Measurements from ENCODE around the gene CNGA2.
A peak's percentile ranks its signal among the peaks of the same experiment; 100 is the strongest.
"Not testable (repeated sequence)": the region's sequence is repeated elsewhere in the genome, so short reads cannot be mapped to it uniquely, and the experiment has no call there.

Gene CNGA2

DNA sequence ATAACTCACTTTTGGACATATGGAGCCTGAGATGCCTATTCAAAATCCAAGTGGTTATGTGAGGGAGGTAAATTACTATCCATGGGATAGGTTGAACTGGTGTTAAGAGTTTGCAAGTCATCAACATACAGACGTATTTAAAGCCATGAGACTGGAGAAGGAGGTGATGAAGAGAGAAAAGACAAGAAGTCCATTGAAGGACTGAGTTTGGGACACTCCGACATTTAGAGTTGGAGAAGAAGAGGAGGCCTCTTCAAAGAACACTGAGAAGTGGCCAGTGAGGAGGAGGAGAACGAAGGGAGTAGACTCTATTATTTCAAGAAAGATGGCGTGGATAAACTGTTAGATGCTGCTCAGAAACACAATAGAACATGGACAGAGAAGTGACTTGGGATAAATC lies at the start of gene CNGA2:
Gene CNGA2 (plus strand): TSS at position 301 of the 400 bp plus-strand sequence. CDS start 3,738 bp downstream, outside the sequence.
- H3K27me3 ChIP-seq (ENCODE audit: low read depth, low read length): no peaks in the 10 kb centered on the region
- H3K36me3 ChIP-seq (ENCODE audit: control insufficient read depth in 1 of 2, insufficient read depth in 2 of 2, low read length in 2 of 2): no peaks in the 10 kb centered on the region
- H3K4me3 ChIP-seq (ENCODE audit: low read depth in 1 of 2, low read length in 2 of 2): no peak within 1 kb of the TSS
- no peak within 1 kb of the TSS for H3K27ac ChIP-seq (ENCODE audit: low read length)
- no peaks in the 10 kb centered on the region for H3K9me3 ChIP-seq (ENCODE audit: control insufficient read depth in 1 of 2, low read length in 2 of 2)
- no peaks in the 10 kb centered on the region for H3K4me1 ChIP-seq (ENCODE audit: control insufficient read depth in 1 of 2, insufficient read depth in 2 of 2, low read length in 2 of 2)

DNA sequence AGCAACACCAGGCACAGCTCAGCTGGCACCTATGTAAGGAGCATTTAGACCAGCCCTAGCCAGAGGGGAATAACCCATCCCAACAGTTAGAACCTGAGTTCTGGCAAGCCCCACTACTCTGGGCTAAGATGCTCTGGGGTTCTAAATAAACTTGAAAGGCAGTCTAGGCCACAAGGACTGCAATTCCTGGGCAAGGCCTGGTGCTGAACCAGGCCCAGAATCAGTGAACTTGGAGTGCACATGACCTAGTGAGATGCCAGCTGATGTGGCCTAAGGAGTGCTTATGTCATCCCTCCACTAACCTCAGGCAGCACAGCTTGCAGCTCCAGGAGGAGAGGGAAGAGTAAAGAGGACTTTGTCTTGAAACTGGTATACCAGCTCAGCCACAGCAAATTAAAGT lies 46.9 kb upstream of the CNGA2 start:
- Histone ChIP-seq H3K27ac (ENCODE audit: low read length) (no peak overlapping the region), H3K36me3 (ENCODE audit: control insufficient read depth in 1 of 2, insufficient read depth in 2 of 2, low read length in 2 of 2) (no peaks in the 10 kb centered on the region), H3K4me3 (ENCODE audit: low read depth in 1 of 2, low read length in 2 of 2) (no peak overlapping the region), H3K27me3 (ENCODE audit: low read depth, low read length) (no peaks in the 10 kb centered on the region), H3K9me3 (ENCODE audit: control insufficient read depth in 1 of 2, low read length in 2 of 2) (no peaks in the 10 kb centered on the region), H3K4me1 (ENCODE audit: control insufficient read depth in 1 of 2, insufficient read depth in 2 of 2, low read length in 2 of 2) (no peaks in the 10 kb centered on the region)

DNA sequence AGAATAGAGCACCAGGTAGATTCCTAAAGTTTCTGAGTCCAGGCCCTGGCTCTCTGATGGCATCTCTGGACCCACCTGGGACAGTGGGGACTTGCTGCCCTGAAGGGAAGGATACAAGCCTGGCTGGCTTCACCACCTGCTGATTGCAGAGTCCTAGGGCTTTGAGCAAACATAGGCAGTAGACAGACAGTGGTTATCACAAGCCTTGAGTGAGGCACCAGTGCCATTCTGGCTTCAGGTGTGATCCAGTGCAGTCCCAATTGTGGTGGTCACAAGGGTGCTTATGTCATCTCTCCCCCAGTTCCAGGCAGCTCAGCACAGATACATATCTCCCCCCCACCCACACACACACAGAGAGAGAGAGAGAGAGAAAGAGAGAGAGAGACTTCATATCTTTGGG lies 45.9 kb upstream of the CNGA2 start:
- Histone ChIP-seq H3K4me3 (ENCODE audit: low read depth in 1 of 2, low read length in 2 of 2) (no peak overlapping the region), H3K9me3 (ENCODE audit: control insufficient read depth in 1 of 2, low read length in 2 of 2) (no peaks in the 10 kb centered on the region), H3K36me3 (ENCODE audit: control insufficient read depth in 1 of 2, insufficient read depth in 2 of 2, low read length in 2 of 2) (no peaks in the 10 kb centered on the region), H3K4me1 (ENCODE audit: control insufficient read depth in 1 of 2, insufficient read depth in 2 of 2, low read length in 2 of 2) (no peaks in the 10 kb centered on the region), H3K27me3 (ENCODE audit: low read depth, low read length) (no peaks in the 10 kb centered on the region), H3K27ac (ENCODE audit: low read length) (no peak overlapping the region)

DNA sequence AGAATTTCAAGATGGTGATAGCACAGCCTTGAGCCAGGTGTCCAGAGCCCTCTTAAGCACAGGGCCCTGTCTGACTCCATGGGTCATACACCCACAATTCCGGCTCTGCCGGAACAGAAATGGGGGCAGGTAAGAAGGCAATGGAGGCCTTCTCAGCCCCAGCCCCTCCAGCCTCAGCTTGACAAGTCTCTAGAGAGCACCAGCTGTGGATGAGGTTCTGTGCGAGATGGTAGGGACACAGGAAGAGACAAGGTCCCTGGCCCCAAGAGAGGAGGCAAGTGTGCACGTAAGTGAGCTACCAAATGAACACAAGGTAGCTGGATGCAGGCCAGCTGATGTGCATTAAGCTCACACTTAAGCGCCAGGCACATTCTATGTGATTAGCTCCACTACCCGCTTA lies 41.7 kb upstream of the CNGA2 start:
- H3K4me1 ChIP-seq (ENCODE audit: control insufficient read depth in 1 of 2, insufficient read depth in 2 of 2, low read length in 2 of 2): no peaks in the 10 kb centered on the region
- no peaks in the 10 kb centered on the region for H3K9me3 ChIP-seq (ENCODE audit: control insufficient read depth in 1 of 2, low read length in 2 of 2)
- H3K27me3 ChIP-seq (ENCODE audit: low read depth, low read length): no peaks in the 10 kb centered on the region
- no peak overlapping the region for H3K27ac ChIP-seq (ENCODE audit: low read length)
- H3K36me3 ChIP-seq (ENCODE audit: control insufficient read depth in 1 of 2, insufficient read depth in 2 of 2, low read length in 2 of 2): no peaks in the 10 kb centered on the region
- H3K4me3 ChIP-seq (ENCODE audit: low read depth in 1 of 2, low read length in 2 of 2): no peak overlapping the region

DNA sequence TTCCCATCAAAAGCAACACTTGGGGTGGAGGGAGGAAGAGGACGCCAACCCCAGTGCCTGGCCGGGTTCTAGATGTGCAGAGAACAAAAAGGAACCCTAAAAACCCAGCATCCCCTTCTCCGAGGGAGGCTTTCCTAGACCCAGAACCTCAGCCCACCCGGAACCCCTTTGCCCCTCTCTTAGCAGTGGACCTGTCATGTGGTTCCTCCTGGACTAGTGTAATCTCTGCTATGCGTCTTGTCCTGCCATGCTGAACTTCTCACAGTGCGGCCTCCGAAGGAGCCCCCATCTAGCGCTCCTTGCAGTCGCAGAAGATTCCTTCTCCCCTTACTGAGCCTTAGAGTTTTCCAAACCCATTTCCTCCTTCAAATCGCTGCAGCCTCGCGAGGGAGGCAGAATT lies 40.4 kb upstream of the CNGA2 start:
- no peaks in the 10 kb centered on the region for H3K4me1 ChIP-seq (ENCODE audit: control insufficient read depth in 1 of 2, insufficient read depth in 2 of 2, low read length in 2 of 2)
- no peaks in the 10 kb centered on the region for H3K36me3 ChIP-seq (ENCODE audit: control insufficient read depth in 1 of 2, insufficient read depth in 2 of 2, low read length in 2 of 2)
- H3K27me3 ChIP-seq (ENCODE audit: low read depth, low read length): no peaks in the 10 kb centered on the region
- H3K4me3 ChIP-seq (ENCODE audit: low read depth in 1 of 2, low read length in 2 of 2): no peak overlapping the region
- no peak overlapping the region for H3K27ac ChIP-seq (ENCODE audit: low read length)
- H3K9me3 ChIP-seq (ENCODE audit: control insufficient read depth in 1 of 2, low read length in 2 of 2): no peaks in the 10 kb centered on the region

DNA sequence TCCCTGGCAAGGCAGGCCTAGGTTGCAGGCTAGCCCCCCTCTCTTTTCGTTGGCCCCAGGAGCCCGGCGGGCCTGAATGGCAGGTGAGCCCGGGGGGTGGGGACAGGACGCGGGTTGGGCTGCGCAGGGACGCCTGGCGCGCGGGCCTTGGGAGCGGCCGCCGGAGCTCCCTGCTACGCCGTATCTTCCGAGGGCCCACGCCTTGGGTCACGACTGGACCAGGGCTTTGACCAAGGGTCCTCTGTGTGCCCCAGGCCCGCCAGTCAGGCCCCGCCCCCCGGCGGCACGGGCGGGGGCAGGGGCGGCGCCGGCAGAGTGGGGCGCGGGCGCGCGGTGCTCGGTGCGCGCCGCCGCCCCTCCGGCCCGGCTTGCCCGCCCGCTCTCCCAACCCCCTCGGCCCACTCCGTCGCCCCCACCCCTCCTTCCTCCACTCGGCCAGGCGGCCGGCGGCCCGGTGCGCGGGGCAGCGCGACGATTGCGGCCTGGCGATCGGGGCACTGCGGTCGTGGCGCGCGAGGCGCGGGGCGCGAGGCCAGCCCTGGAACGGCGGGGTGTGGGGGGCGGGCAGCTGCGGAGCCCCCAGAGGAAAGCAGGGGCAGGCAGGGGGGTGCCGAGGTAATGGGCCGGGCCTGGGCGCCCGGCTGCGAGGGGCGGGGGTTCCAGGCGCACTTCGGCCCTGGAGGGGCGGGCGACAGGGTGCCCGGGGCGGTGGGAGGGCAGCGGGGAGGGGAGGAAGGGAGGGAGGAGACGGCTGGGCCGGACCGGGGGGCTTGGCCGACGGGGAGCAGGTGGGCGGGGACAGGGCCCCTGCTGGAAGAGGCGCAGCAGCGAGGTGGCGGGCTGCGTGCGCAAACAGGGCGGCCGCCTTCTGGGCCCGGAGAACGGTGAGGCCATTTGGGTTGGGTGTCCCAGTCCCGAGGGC lies 39.6 kb upstream of the CNGA2 start, which contains the start of gene PRRG3:
Gene PRRG3 (plus strand): TSS at position 798 of the 922 bp plus-strand sequence. CDS start 3,357 bp downstream, outside the sequence.
- Histone ChIP-seq H3K27ac (ENCODE audit: low read length) (no peak within 1 kb of the TSS), H3K9me3 (ENCODE audit: control insufficient read depth in 1 of 2, low read length in 2 of 2) (no peaks in the 10 kb centered on the region)

DNA sequence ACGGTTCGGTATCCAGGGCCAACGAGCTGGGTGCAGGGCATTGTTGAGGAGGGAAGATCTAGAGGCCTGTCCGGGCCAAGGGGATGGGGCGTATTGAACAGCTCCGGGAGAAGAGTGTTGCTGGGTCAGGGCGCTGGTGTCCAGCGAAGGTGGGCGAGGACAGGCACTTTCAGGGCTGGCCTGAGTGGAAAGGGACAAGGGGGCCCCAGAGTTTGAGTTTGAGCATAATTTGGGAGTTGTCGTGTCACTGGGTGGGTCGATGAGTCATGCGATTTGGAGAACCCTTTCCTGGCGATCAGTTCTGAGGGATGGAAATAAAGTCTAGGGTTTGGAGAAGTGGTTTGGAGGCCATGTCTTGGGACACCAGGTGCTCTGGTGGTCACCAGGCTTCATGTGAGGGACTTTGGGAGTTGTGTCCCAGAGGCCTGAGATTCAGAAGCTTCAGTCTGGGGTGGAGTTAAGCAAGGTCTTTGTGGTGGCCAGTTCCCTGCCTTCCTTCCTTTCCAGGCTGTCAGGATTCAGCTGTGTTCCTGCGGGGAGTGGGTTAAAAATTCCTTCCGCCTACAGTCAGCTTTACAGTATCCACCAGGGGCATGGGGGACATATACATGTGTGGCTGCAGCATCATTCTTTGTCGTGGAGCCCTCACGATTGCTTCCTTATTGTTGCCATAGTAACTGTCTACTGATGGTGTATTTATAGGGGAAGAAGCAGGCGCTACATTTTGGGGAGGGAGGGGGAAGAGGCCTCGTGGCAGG lies 38.8 kb upstream of the CNGA2 start:
- H3K4me1 ChIP-seq (ENCODE audit: control insufficient read depth in 1 of 2, insufficient read depth in 2 of 2, low read length in 2 of 2): no peaks in the 10 kb centered on the region
- no peaks in the 10 kb centered on the region for H3K9me3 ChIP-seq (ENCODE audit: control insufficient read depth in 1 of 2, low read length in 2 of 2)
- H3K27me3 ChIP-seq (ENCODE audit: low read depth, low read length): no peaks in the 10 kb centered on the region
- H3K4me3 ChIP-seq (ENCODE audit: low read depth in 1 of 2, low read length in 2 of 2): peak overlapping the region in 1 of 2 donors; percentile 9
- H3K27ac ChIP-seq (ENCODE audit: low read length): no peak overlapping the region
- no peaks in the 10 kb centered on the region for H3K36me3 ChIP-seq (ENCODE audit: control insufficient read depth in 1 of 2, insufficient read depth in 2 of 2, low read length in 2 of 2)

More for the DNA sequence above, 39.6 kb upstream of the CNGA2 start, which contains the start of gene PRRG3:
- H3K27me3 ChIP-seq (ENCODE audit: low read depth, low read length): no peaks in the 10 kb centered on the region
- peak within 1 kb of the TSS in 1 of 2 donors; percentile 9 for H3K4me3 ChIP-seq (ENCODE audit: low read depth in 1 of 2, low read length in 2 of 2)
- H3K36me3 ChIP-seq (ENCODE audit: control insufficient read depth in 1 of 2, insufficient read depth in 2 of 2, low read length in 2 of 2): no peaks in the 10 kb centered on the region
- no peaks in the 10 kb centered on the region for H3K4me1 ChIP-seq (ENCODE audit: control insufficient read depth in 1 of 2, insufficient read depth in 2 of 2, low read length in 2 of 2)

DNA sequence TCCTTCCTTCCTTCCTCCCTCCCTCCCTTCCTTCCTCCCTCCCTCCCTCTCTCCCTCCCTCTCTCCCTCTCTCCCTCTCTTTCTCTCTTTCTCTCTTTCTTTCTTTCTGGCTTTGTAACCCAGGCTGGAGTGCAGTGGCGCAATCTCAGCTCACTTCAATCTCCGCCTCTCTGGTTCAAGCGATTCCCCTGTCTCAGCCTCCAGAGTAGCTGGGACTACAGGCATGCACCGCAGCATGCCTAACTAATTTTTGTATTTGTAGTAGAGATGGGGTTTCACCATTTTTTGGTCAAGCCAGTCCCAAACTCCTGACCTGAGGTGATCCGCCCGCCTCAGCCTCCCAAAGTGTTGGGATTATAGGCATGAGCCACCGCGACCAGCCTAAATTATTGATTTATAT lies 37.5 kb upstream of the CNGA2 start:
- not testable (repeated sequence) for H3K27me3 ChIP-seq (ENCODE audit: low read depth, low read length); H3K4me1 ChIP-seq (ENCODE audit: control insufficient read depth in 1 of 2, insufficient read depth in 2 of 2, low read length in 2 of 2); H3K36me3 ChIP-seq (ENCODE audit: control insufficient read depth in 1 of 2, insufficient read depth in 2 of 2, low read length in 2 of 2); H3K27ac ChIP-seq (ENCODE audit: low read length); H3K9me3 ChIP-seq (ENCODE audit: control insufficient read depth in 1 of 2, low read length in 2 of 2); H3K4me3 ChIP-seq (ENCODE audit: low read depth in 1 of 2, low read length in 2 of 2)

DNA sequence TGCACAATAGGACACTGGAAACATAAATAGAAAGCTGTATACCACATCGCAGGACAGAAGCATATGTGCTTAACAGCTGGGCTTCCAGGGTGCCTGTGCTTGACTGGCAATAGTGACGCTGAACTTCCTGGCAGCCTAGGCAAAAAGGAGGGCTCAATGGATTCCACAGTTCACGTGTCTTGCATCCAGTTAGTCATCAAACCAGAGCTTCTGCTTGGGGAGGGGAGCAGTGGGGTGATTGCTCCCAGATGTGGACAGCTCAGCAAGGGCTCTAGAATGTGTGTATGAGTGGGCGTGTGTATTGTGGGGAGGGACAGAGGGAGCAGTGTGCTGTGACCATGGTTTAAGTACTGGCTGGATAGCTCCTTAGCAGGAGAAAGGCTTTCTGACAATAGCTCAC lies 37.0 kb upstream of the CNGA2 start:
- H3K4me3 ChIP-seq (ENCODE audit: low read depth in 1 of 2, low read length in 2 of 2): no peak overlapping the region
- no peaks in the 10 kb centered on the region for H3K27me3 ChIP-seq (ENCODE audit: low read depth, low read length)
- H3K4me1 ChIP-seq (ENCODE audit: control insufficient read depth in 1 of 2, insufficient read depth in 2 of 2, low read length in 2 of 2): no peaks in the 10 kb centered on the region
- H3K27ac ChIP-seq (ENCODE audit: low read length): no peak overlapping the region
- no peaks in the 10 kb centered on the region for H3K36me3 ChIP-seq (ENCODE audit: control insufficient read depth in 1 of 2, insufficient read depth in 2 of 2, low read length in 2 of 2)
- no peaks in the 10 kb centered on the region for H3K9me3 ChIP-seq (ENCODE audit: control insufficient read depth in 1 of 2, low read length in 2 of 2)

DNA sequence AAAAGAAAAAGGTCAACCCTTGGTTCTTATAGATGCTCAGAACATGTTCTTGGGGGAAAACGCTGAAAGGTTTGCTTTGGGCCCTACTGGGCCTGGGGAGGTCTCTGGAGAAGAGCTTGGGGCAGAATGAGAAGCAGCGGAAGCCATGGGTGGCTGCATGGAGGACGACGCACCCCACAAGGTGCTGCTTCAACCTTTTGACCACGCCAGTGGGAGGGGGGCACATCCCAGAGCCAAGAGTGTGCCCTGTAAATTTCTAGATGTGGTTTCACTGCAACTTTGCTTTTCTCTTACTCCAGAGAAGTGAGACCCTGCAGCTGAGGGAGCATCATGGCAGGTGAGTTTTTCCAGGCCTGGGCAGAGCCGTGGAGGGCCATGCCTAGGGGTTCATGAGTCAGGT lies 36.1 kb upstream of the CNGA2 start:
- Histone ChIP-seq H3K4me3 (ENCODE audit: low read depth in 1 of 2, low read length in 2 of 2) (no peak overlapping the region), H3K27ac (ENCODE audit: low read length) (no peak overlapping the region), H3K4me1 (ENCODE audit: control insufficient read depth in 1 of 2, insufficient read depth in 2 of 2, low read length in 2 of 2) (no peaks in the 10 kb centered on the region), H3K36me3 (ENCODE audit: control insufficient read depth in 1 of 2, insufficient read depth in 2 of 2, low read length in 2 of 2) (no peaks in the 10 kb centered on the region), H3K27me3 (ENCODE audit: low read depth, low read length) (no peaks in the 10 kb centered on the region), H3K9me3 (ENCODE audit: control insufficient read depth in 1 of 2, low read length in 2 of 2) (no peaks in the 10 kb centered on the region)

DNA sequence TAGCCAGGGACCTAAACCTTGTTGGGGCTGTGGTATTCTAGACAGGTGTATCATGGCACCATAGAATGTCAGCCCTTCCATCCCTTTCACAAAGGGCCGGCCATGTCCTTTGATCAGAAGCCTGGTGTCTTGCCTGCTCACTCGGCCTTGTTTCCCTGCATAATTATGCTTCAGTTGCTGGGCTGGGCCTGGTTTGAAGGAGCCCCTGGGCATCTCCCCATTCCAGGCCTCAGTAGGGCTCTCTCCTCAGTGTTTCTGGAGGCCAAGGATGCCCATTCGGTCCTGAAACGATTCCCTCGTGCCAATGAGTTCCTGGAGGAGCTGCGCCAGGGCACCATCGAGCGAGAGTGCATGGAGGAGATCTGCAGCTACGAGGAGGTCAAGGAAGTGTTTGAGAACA lies 34.8 kb upstream of the CNGA2 start:
- no peak overlapping the region for H3K4me3 ChIP-seq (ENCODE audit: low read depth in 1 of 2, low read length in 2 of 2)
- no peaks in the 10 kb centered on the region for H3K36me3 ChIP-seq (ENCODE audit: control insufficient read depth in 1 of 2, insufficient read depth in 2 of 2, low read length in 2 of 2)
- no peaks in the 10 kb centered on the region for H3K9me3 ChIP-seq (ENCODE audit: control insufficient read depth in 1 of 2, low read length in 2 of 2)
- no peaks in the 10 kb centered on the region for H3K27me3 ChIP-seq (ENCODE audit: low read depth, low read length)
- no peaks in the 10 kb centered on the region for H3K4me1 ChIP-seq (ENCODE audit: control insufficient read depth in 1 of 2, insufficient read depth in 2 of 2, low read length in 2 of 2)
- no peak overlapping the region for H3K27ac ChIP-seq (ENCODE audit: low read length)
